GM12801 (cell line): ENCODE results near the gene CNTN2.

ENCODE experiments used
- TF ChIP-seq, protein P1 (sequence below): IDR thresholded peaks from one replicate; pipeline ENCODE4 v1.5.1; 2011; ENCODE audit warnings: control low read depth; ENCODE audit not compliant: insufficient read length; ENCODE audit errors: extremely low read depth

The CNTN2 gene

DNA sequence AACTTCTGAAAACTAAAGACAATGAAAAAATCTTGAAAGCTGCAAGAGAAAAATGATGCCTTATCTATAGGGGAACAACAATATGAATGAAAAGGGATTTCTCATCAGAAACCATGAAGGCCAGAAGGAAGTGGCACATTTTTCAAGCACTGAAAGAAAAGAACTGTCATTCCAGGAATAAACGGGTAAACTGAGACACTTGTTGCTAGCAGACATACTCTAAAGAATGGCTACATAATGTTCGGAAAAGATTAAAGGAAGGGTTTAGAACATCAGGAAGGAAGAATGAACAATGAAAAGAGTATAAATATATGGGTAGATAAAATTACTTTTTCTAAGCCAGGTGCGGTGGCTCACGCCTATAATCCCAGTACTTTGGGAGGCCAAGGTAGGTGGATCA, 64.3 kb downstream of the CNTN2 start:
- TF ChIP-seq, protein P1, sequence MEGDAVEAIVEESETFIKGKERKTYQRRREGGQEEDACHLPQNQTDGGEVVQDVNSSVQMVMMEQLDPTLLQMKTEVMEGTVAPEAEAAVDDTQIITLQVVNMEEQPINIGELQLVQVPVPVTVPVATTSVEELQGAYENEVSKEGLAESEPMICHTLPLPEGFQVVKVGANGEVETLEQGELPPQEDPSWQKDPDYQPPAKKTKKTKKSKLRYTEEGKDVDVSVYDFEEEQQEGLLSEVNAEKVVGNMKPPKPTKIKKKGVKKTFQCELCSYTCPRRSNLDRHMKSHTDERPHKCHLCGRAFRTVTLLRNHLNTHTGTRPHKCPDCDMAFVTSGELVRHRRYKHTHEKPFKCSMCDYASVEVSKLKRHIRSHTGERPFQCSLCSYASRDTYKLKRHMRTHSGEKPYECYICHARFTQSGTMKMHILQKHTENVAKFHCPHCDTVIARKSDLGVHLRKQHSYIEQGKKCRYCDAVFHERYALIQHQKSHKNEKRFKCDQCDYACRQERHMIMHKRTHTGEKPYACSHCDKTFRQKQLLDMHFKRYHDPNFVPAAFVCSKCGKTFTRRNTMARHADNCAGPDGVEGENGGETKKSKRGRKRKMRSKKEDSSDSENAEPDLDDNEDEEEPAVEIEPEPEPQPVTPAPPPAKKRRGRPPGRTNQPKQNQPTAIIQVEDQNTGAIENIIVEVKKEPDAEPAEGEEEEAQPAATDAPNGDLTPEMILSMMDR, result no peak

DNA sequence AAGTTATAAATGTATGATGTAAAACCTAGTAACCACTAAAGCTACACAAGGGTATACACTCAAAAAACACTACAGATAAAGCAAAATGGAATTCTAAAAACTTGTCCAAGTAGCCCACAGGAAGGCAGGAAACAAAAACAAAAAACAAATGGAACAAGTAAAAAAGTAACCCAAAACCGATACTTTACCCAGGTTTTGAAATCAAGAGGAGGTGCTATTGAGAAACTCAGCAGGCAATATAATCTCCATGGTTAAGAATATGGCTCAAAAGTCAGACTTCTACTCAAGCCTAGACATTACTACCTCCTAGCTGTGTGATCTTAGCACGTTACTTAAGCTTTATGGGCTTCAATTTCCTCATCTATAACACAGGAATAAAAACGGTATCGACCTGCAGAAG, 65.5 kb downstream of the CNTN2 start:
- TF ChIP-seq, protein P1, result no peak

DNA sequence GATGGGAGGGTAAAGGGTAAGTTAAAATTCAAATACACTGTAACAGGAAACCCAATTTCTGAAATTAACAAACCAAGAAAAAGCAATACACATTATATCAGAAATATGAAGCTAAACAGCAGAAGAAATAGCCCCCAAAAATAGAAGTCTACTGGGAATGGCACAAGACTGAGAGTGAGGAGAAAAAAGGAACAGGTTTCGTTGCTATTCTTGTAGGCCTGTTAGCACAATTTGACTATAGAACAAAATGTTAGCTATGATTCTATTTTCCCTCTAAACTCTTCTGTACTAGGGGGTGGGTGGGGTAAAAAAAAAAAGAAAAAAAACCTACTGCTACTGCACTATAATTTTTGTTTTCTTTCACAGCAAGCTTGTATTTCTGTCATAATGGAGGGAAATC, 66.3 kb downstream of the CNTN2 start:
- TF ChIP-seq, protein P1, result no peak

DNA sequence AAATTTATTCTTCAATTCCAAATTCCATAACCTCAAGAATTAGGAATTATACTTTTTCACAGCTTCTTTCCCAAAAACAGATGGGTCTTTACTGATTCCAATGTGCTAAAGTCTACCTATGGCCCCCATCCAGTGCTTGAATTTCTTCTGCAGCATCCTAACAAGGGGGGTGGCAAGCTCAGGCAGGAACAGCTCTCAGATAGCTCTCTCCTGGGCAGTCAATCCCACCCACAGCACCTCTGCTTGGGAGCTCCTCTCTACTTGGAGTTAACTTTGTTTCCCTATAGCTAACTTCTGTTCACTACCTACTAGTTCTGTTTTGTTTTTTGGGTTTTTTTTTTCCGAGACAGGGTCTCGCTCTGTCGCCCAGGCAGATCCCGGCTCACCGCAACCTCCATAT, 66.7 kb downstream of the CNTN2 start:
- TF ChIP-seq, protein P1, result no peak

DNA sequence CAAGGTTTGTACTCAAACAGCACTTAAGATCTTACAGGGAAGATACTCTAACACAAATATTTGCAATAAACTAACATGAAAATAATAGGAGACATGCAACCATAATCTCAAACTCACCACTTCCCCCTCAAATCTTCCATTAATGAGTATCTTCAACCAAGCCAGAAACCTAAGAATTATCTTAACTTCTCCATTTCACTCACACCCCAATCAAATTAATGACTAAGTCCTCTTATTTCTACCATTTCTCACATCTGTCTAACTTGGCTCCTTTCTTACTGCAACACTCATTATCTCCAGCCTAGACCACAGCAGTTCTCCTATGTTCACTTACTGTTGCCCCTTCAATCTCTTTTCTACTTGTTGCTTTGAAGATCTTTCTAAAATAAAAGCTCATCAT, 68.3 kb downstream of the CNTN2 start:
- TF ChIP-seq, protein P1, result no peak

DNA sequence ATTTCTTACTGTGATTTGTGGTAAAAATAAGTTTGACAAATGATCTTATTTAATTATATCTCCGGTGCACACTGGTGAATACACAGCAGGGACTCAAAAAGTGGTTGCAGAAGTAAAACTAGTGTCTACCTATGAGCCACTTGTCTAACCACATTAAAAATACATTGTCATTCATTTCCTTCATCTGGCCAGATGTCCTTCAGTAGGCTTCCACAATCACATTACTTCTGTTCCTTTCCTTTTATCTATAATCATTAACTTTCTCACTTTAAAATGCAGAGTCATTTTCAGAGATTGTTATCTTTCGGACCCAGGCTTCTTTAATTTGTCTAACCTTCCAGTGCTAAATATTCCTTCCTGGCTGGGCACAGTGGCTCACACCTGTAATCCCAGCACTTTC, 75.7 kb downstream of the CNTN2 start:
- TF ChIP-seq, protein P1, result no peak

DNA sequence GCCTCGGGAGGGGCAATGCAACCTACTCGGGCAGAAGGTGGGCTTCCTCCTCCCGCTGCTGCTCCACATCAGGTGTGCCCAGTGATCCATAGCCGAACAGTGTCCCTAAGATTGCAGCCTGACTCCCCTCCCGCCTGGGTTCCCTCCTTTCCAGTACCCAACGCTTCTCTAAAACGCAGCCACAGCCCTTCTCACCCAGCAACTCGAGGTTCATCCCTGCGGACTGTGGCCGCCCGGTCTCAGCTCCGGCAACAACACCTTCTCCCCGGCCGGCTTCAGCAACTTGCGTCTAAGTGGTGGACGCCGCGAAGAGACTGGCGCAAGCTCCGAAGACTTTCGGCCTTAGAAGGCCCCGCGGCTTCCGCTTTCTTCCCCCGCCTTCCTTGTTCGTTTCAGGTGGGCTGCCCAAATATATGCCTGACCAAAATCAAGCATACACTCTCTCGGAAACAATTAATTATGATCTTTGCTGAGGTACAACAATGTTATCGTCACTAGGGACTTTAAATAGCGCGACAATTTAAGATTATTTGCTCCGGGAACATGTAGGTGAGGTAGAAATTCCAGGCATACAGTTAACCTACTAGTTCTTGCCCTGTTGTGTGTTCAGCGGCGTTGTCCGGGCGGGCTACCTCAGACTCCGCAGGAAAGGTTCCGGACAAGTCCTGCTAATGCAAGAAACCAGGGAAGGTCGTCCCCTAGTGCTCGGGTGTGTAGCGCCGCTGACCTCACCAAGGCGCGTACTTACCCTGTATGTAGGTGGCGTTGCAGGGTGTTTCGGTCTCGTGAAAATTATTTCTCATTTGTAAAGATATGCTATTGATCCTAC, 78.9 kb downstream of the CNTN2 start, which contains the start of gene RBBP5:
RBBP5 (minus strand) TSS at position 319 of the 829 bp plus-strand sequence; CDS start at position 214, 105 bp downstream.
- TF ChIP-seq, protein P1, result peak; percentile 75
